Measurements from ENCODE around the gene RHBDF1.

The RHBDF1 gene

GRCh38 chr16:71540-72401 lies 660 bp downstream of the RHBDF1 start:
- DNase-seq: no peak

- no peak for DNase-seq
Measured at GRCh38 chr16:71210-71539, 1.3 kb downstream of the RHBDF1 start.

- DNase-seq: no peak
Measured at GRCh38 chr16:69181-69580, 3.2 kb downstream of the RHBDF1 start.

- no peak for DNase-seq
Measured at GRCh38 chr16:67884-68789, 4.3 kb downstream of the RHBDF1 start.

GRCh38 chr16:67183-67791 lies 5.1 kb downstream of the RHBDF1 start:
- DNase-seq: no peak

- no peak for DNase-seq
Measured at GRCh38 chr16:66309-67182, 5.9 kb downstream of the RHBDF1 start.

GRCh38 chr16:65745-66144 lies 6.7 kb downstream of the RHBDF1 start:
- peak; percentile 57 for DNase-seq

- no peak for DNase-seq
Measured at GRCh38 chr16:64914-65255, 7.5 kb downstream of the RHBDF1 start.

GRCh38 chr16:63998-64913 lies 8.2 kb downstream of the RHBDF1 start:
- no peak for DNase-seq

- no peak for DNase-seq
Measured at GRCh38 chr16:63466-63865, 9.0 kb downstream of the RHBDF1 start.

GRCh38 chr16:62968-63391 lies 9.5 kb downstream of the RHBDF1 start:
- DNase-seq: no peak

- DNase-seq: no peak
Measured at GRCh38 chr16:62283-62967, 10.0 kb downstream of the RHBDF1 start.

- DNase-seq: no peak
Measured at GRCh38 chr16:61879-62281, 10.6 kb downstream of the RHBDF1 start.

- no peak for DNase-seq
Measured at GRCh38 chr16:60929-61878, 11.2 kb downstream of the RHBDF1 start.

GRCh38 chr16:60166-60565 lies 12.3 kb downstream of the RHBDF1 start:
- DNase-seq: no peak

- no peak for DNase-seq
Measured at GRCh38 chr16:59440-60059, 12.9 kb downstream of the RHBDF1 start.

- DNase-seq: no peak
Measured at GRCh38 chr16:58491-59439, 13.7 kb downstream of the RHBDF1 start.

GRCh38 chr16:57711-58110 lies 14.7 kb downstream of the RHBDF1 start:
- DNase-seq: no peak
